ENCODE data around the gene CFAP298.

DNA sequence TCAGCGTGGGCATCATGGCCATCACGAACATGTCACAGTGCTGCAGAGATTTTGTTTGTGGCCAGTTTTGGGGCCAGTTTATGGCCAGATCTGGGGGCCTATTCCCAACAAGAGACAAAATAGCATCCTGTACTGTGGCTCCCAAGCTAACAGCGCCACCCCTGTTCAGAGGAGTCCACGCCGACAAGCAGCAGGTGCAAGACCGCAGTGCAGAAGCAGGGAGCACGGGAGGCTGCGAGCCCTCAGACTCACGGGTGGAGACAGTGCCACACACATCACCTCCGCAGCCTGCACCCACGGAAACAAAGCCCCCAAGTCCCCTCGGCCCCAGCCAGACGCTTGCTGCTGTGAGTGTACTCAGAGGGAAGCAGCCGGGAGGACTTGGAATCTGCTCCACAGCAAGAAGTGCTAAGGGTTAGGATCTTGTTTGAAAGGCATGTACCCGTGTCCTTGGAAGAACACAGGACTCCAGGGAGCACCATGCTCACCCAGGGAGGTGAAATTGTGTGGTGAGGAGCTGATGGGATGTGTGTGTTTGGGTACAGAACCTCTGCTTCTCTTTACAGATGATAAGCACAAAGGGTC is 34.0 kb downstream of the CFAP298 start:
- TF ChIP-seq, protein P1, sequence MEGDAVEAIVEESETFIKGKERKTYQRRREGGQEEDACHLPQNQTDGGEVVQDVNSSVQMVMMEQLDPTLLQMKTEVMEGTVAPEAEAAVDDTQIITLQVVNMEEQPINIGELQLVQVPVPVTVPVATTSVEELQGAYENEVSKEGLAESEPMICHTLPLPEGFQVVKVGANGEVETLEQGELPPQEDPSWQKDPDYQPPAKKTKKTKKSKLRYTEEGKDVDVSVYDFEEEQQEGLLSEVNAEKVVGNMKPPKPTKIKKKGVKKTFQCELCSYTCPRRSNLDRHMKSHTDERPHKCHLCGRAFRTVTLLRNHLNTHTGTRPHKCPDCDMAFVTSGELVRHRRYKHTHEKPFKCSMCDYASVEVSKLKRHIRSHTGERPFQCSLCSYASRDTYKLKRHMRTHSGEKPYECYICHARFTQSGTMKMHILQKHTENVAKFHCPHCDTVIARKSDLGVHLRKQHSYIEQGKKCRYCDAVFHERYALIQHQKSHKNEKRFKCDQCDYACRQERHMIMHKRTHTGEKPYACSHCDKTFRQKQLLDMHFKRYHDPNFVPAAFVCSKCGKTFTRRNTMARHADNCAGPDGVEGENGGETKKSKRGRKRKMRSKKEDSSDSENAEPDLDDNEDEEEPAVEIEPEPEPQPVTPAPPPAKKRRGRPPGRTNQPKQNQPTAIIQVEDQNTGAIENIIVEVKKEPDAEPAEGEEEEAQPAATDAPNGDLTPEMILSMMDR (IDR thresholded peaks at IDR 0.05) = peak; percentile 48
- no peak for TF ChIP-seq RFX5 (IDR thresholded peaks at IDR 0.05; ENCODE audit: low read length)
- TF ChIP-seq, protein P2, sequence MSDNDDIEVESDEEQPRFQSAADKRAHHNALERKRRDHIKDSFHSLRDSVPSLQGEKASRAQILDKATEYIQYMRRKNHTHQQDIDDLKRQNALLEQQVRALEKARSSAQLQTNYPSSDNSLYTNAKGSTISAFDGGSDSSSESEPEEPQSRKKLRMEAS (IDR thresholded peaks at IDR 0.05; ENCODE audit: low read depth) = no peak
- no peak for TF ChIP-seq EP300 (IDR thresholded peaks at IDR 0.05; ENCODE audit: borderline replicate concordance in 1 of 2, low read depth in 1 of 2, low read length in 1 of 2)

All from SK-N-SH (cell line).